Muscle layer of colon (tissue), 2 donors: Measurements from ENCODE around the gene SAMD4A.
A peak's percentile ranks its signal among the peaks of the same experiment; 100 is the strongest.

ENCODE experiments used
- H3K27ac ChIP-seq: one replicate; pipeline ENCODE4 v1.7.0; 2013; ENCODE audit warnings: low read depth, mild to moderate bottlenecking, low read length, moderate library complexity
- H3K27me3 ChIP-seq, 2 donors: one replicate each; pipeline ENCODE4 v1.7.0; 2013; ENCODE audit warnings: low read length in 2 of 2, mild to moderate bottlenecking in 2 of 2; ENCODE audit not compliant: insufficient read depth in 2 of 2, control insufficient read depth in 1 of 2
- H3K36me3 ChIP-seq: one replicate; pipeline ENCODE4 v1.7.0; 2013; ENCODE audit warnings: mild to moderate bottlenecking, low read length; ENCODE audit not compliant: insufficient read depth
- H3K4me1 ChIP-seq: one replicate; pipeline ENCODE4 v1.7.0; 2013; ENCODE audit warnings: mild to moderate bottlenecking, low read length; ENCODE audit not compliant: insufficient read depth
- H3K4me3 ChIP-seq, 2 donors: one replicate each; pipeline ENCODE4 v1.7.0; 2013; ENCODE audit warnings: low read length in 2 of 2, low read depth in 1 of 2, mild to moderate bottlenecking in 1 of 2, moderate library complexity in 1 of 2
- H3K9ac ChIP-seq: one replicate; pipeline ENCODE4 v1.7.0; 2013; ENCODE audit warnings: low read length
- H3K9me3 ChIP-seq: one replicate; pipeline ENCODE4 v1.7.0; 2013; ENCODE audit warnings: mild to moderate bottlenecking, low read length
- donor health status: abdominal sarcoma.
- donor health status: Adenocarcinoma of cecum.

Gene SAMD4A

DNA sequence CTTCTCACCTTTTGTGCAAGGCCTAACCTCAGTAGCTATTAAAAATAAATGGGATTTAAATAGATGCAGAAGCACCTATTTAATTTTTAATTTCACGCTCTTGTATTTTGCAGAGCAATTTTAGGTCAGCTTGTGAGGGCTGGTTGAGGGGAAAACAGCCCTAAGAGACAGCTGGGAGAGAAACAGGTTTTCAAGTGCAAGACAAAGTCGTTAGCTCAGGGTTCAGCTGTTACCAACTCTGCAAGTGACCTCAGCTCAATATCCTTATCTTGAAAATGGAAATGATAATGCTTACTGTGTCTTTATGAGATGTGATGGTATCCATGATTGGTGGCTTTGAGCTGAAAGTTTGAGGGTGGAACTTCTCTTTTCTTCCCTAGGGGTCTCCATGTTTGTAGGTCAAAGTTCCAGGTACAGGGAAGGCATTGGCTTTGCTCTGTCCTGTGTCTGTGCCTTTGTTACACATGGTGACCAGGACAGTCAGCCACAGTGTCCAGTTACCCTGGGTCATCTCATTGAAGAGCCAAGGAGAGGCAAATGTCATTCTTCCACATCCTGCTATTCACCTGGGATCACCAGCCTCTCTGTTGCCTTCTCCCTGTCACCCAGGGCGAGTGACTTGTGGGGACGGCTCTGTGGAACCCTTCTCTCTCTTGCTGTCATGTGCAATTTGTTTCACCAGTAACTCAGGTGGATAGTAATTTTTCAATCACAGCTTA lies 100.3 kb downstream of the SAMD4A start:
- no peaks in the 10 kb centered on the region for H3K27me3 ChIP-seq
- H3K9ac ChIP-seq = no peak overlapping the region
- no peak overlapping the region for H3K4me3 ChIP-seq
- no peaks in the 10 kb centered on the region for H3K9me3 ChIP-seq
- H3K27ac ChIP-seq = no peak overlapping the region
- H3K4me1 ChIP-seq = peaks cover 42% of the 10 kb centered on the region
- no peaks in the 10 kb centered on the region for H3K36me3 ChIP-seq

- no peak overlapping the region for H3K4me3 ChIP-seq
- H3K27ac ChIP-seq = no peak overlapping the region
- H3K36me3 ChIP-seq = no peaks in the 10 kb centered on the region
- H3K27me3 ChIP-seq = no peaks in the 10 kb centered on the region
- no peak overlapping the region for H3K9ac ChIP-seq
- peaks cover 45% of the 10 kb centered on the region for H3K4me1 ChIP-seq
- H3K9me3 ChIP-seq = no peaks in the 10 kb centered on the region
Measured at GRCh38 chr14:54667764-54668163, 100.8 kb downstream of the SAMD4A start.

DNA sequence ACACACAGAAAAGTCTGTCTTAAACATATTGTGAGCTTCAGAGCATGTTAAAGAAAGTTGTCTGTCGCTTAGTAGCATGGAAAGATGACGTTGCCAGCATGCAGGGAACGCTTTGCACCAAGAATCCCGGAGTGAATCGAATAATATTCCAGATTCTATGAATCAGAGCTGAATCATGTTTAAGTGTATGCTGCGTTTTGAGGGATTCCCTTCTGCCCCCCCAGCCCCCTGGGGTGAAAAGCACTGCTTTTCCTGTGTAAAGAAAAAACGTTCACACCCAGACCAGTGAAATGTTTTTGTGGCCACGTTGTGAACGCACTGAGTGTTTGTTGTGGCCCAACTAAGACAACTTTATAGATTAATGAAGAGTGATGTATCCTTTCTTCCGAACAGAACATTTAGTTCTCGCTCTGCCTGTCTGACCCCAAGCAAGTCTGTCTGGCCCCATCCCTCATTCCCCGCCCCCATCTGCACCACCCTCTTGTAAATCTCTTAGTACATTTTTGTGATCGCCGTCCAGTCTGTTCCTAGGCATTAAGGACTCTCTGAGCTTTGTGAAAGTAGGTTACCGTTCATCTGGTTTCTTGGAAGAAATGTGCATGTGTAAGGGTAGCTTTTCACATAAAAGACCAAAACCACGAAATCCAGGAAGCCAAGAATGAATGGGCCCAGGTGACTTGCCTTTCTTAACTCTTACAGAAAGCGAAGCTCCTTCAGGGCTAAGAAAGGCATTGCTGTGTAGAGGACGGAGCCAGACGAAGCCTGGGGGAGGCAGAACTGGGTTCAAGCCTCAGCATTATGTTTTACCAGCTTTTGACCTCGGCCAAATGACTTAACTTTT lies 103.0 kb downstream of the SAMD4A start:
- peaks cover 63% of the 10 kb centered on the region for H3K4me1 ChIP-seq

DNA sequence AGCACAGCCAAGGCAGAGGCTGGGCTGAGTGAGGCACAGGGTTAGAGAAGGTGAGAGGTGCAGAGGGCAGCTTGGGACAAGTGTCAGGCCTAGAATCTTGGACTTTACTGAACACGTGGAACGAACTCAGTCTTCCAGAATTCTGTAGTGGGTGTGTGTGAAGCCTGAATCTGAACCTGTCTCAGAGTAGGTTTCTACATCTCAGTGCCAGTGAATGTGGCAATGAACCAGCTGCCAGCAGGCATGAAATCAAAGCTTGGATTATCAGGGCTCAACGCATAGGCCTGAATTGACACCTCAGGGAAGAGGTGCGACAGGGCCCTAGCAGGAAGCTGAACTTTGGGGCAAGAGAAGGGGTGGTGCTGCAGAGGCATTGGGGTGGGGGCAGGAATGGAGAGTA lies 104.6 kb downstream of the SAMD4A start:
- Histone ChIP-seq H3K27ac (no peak overlapping the region), H3K4me1 (peaks cover 77% of the 10 kb centered on the region), H3K36me3 (no peaks in the 10 kb centered on the region), H3K4me3 (no peak overlapping the region), H3K9ac (no peak overlapping the region), H3K9me3 (no peaks in the 10 kb centered on the region), H3K27me3 (no peaks in the 10 kb centered on the region)

More for the DNA sequence above, 103.0 kb downstream of the SAMD4A start:
- H3K4me3 ChIP-seq = no peak overlapping the region
- peak overlapping the region; percentile 81 for H3K27ac ChIP-seq
- no peaks in the 10 kb centered on the region for H3K36me3 ChIP-seq
- peak overlapping the region; percentile 41 for H3K9ac ChIP-seq
- no peaks in the 10 kb centered on the region for H3K27me3 ChIP-seq
- H3K9me3 ChIP-seq = no peaks in the 10 kb centered on the region

DNA sequence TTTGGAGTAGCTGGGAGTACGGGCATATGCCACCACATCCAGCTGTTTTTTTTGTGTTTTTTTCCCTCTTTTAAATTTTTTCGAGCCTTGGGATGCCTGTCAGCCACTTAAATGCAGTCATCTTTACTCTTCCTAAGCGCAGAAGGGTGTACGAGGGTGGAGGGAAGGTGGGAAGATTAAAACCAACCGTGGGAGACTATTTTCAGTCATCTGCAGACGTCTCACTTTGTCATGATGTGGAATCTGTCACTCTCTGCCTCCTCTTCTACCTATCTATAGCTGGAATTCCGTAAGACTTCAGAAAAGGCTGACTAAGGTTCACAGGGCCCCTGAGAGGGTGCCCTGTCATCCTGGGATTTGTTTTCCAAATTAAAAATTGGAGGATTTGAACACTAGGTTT lies 105.3 kb downstream of the SAMD4A start:
- Histone ChIP-seq H3K4me3 (no peak overlapping the region), H3K9me3 (no peaks in the 10 kb centered on the region), H3K9ac (no peak overlapping the region), H3K36me3 (no peaks in the 10 kb centered on the region), H3K27ac (peak overlapping the region; percentile 91), H3K27me3 (no peaks in the 10 kb centered on the region), H3K4me1 (peaks cover 80% of the 10 kb centered on the region)

GRCh38 chr14:54672688-54673087 lies 105.8 kb downstream of the SAMD4A start:
- Histone ChIP-seq H3K4me1 (peaks cover 83% of the 10 kb centered on the region), H3K27ac (peak overlapping the region; percentile 91)

GRCh38 chr14:54673193-54674045 lies 106.5 kb downstream of the SAMD4A start:
- Histone ChIP-seq H3K27ac (peak overlapping the region; percentile 91), H3K4me1 (peaks cover 88% of the 10 kb centered on the region), H3K9me3 (no peaks in the 10 kb centered on the region), H3K4me3 (peak overlapping the region in 1 of 2 donors; percentile 8), H3K9ac (peak overlapping the region; percentile 45), H3K36me3 (no peaks in the 10 kb centered on the region), H3K27me3 (no peaks in the 10 kb centered on the region)

More at GRCh38 chr14:54672688-54673087, 105.8 kb downstream of the SAMD4A start:
- Histone ChIP-seq H3K9me3 (no peaks in the 10 kb centered on the region), H3K9ac (peak overlapping the region; percentile 45), H3K27me3 (no peaks in the 10 kb centered on the region), H3K36me3 (no peaks in the 10 kb centered on the region), H3K4me3 (no peak overlapping the region)

- H3K27me3 ChIP-seq = no peaks in the 10 kb centered on the region
- H3K4me1 ChIP-seq = peaks cover 86% of the 10 kb centered on the region
- peak overlapping the region; percentile 91 for H3K27ac ChIP-seq
- H3K9ac ChIP-seq = peak overlapping the region; percentile 31
- no peaks in the 10 kb centered on the region for H3K9me3 ChIP-seq
- no peaks in the 10 kb centered on the region for H3K36me3 ChIP-seq
- H3K4me3 ChIP-seq = peak overlapping the region in 1 of 2 donors; percentile 8
Measured at GRCh38 chr14:54674046-54674741, 107.3 kb downstream of the SAMD4A start.

DNA sequence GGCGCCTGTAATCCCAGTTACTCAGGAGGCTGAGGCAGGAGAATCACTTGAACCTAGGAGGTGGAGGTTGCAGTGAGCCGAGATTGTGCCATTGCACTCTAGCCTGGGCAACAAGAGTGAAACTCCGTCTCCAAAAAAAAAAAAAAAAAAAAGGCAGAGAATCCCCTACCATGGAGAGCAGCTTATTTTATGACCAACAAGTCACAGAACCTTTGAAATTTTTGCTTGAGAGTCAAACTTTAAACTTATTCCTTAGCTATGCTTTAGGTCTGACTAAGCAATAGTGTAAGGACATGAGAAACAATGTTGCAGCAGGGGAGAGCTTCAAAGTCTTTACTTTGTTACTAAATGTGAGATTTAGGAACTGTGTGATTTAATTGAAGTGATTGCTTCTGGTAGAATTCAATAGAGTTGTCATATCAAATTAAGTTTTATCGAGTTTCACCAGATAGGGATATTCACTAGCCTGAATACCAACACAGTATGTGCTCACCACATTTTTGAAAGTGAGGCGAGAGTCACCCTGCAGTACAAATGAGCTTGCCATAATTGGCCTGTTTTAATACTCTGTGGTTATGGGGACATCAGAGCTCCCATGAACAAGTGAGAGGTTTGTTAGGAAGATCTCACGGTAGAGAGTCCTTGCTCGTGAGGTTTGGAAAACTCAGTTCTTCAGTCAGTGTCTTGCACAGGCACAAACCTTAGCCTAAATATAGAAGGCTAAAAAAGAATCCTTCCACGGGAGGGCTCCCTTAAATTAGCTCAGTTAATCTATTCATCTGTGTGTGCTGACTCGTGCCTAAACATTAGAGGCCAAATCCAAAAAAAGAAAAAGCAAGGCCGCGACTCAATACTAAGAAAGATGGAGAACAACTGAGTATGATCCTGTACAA lies 108.6 kb downstream of the SAMD4A start:
- Histone ChIP-seq H3K9me3 (no peaks in the 10 kb centered on the region), H3K9ac (no peak overlapping the region), H3K4me1 (peaks cover 80% of the 10 kb centered on the region), H3K4me3 (no peak overlapping the region), H3K27ac (peak overlapping the region; percentile 82), H3K27me3 (no peaks in the 10 kb centered on the region), H3K36me3 (no peaks in the 10 kb centered on the region)
